GM23248 (cell line): ENCODE data around the gene CARM1.

Experiments
- EZH2 ChIP-seq: fragments of 200-600 bp; sonication (generic); IDR thresholded peaks from 2 replicates; pipeline ENCODE4 v1.6.1; 2018; ENCODE audit warnings: antibody characterized with exemption, mild to moderate bottlenecking; ENCODE audit not compliant: insufficient read depth, poor library complexity, severe bottlenecking
- EZH2phosphoT487 ChIP-seq: fragments of 200-600 bp; sonication (generic); IDR thresholded peaks from 2 replicates; pipeline ENCODE4 v1.6.1; 2018; ENCODE audit warnings: antibody characterized with exemption, moderate library complexity, mild to moderate bottlenecking, low read depth; ENCODE audit not compliant: insufficient read depth

DNA sequence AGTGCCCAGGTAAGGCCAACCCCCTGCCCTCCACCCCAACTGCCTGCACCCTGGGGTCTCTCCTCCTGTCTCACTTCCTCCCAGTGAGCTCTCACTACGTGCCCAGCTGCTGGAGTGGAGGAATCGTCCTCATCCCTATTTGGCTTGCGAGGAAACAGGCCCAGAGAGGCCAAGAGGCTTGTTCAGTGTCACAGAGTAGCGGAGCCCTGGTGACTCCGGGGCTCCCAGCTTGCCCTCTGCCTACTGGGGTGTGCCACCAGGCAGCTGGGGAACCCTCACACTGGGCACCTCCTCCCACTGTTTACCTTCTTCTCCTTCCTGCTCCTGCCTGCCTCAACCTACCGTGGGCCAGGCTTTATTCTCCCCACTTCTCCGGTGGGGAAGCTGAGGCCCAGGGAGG lies 41.0 kb upstream of the CARM1 start:
- TF ChIP-seq EZH2phosphoT487 (no peak), EZH2 (no peak)
